Measurements from ENCODE around the gene TFAM.

DNA sequence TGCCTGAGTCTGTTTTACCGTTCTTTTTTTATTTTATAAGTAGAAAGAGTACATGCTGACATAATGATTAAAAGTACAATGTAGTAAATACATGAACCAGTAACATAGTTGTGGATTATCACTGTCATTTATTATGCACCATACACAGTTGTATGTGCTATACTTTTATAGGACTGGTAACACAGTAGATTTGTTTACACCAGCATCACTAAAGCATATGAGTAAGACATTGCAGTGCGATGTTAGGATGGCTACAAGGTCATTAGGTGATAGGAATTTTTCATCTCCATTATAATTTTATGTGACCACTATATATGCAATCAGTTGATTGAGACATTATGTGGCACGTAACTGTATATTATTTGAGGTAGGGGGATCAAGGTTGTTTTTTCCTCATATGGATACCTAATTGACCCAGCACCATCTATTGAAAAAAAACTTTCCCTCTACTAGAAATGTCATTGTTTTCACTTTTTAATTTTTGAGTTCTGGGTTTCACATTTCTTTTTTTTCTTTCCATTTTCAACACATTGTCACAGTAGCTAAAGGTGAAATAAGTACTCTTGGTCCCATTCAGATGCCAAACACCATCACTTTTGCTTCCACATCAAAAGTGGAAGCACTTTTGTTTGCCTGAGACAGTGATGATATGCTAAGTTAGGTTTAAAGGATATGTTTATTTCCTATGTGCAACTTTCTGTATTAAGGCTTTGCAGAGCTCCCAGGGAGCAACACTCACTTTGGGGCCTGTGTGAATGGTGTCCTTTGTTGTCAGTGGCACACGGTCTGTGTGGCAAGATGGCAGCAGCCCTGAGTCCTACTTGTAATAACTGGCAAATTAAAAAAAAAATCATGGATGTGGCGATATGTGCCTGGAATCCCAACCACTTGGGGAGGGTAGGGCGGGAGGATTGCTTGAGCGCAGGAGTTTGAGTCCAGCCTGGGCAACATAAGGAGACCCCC, 33.3 kb upstream of the TFAM start:
- TF ChIP-seq, protein P1, sequence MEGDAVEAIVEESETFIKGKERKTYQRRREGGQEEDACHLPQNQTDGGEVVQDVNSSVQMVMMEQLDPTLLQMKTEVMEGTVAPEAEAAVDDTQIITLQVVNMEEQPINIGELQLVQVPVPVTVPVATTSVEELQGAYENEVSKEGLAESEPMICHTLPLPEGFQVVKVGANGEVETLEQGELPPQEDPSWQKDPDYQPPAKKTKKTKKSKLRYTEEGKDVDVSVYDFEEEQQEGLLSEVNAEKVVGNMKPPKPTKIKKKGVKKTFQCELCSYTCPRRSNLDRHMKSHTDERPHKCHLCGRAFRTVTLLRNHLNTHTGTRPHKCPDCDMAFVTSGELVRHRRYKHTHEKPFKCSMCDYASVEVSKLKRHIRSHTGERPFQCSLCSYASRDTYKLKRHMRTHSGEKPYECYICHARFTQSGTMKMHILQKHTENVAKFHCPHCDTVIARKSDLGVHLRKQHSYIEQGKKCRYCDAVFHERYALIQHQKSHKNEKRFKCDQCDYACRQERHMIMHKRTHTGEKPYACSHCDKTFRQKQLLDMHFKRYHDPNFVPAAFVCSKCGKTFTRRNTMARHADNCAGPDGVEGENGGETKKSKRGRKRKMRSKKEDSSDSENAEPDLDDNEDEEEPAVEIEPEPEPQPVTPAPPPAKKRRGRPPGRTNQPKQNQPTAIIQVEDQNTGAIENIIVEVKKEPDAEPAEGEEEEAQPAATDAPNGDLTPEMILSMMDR (IDR thresholded peaks at IDR 0.05) = no peak
- TF ChIP-seq POLR2A (IDR thresholded peaks at IDR 0.05) = no peak
